Measurements from ENCODE around the gene SLC25A23.
A peak's percentile ranks its signal among the peaks of the same experiment; 100 is the strongest.

SLC25A23 gene

GRCh38 chr19:6417713-6418561 is 41.7 kb downstream of the SLC25A23 start:
- in situ Hi-C loops (cut with MboI; ENCODE audit: low pct_unique_long_range_greater_than_20kb, low sequenced_read_pairs, unreplicated experiment), result no loop called here
- no peak for DNase-seq (ENCODE audit: low spot score)
- TF ChIP-seq CTCF (IDR thresholded peaks at IDR 0.05; ENCODE audit: extremely low read depth, insufficient read depth, missing control alignments), result peak; percentile 24

GRCh38 chr19:6416658-6417405 is 42.8 kb downstream of the SLC25A23 start:
- peak; percentile 13 for DNase-seq (ENCODE audit: low spot score)
- in situ Hi-C loops (cut with MboI; ENCODE audit: low pct_unique_long_range_greater_than_20kb, low sequenced_read_pairs, unreplicated experiment), result no loop called here
- no peak for TF ChIP-seq CTCF (IDR thresholded peaks at IDR 0.05; ENCODE audit: extremely low read depth, insufficient read depth, missing control alignments)

- in situ Hi-C loops (cut with MboI; ENCODE audit: low pct_unique_long_range_greater_than_20kb, low sequenced_read_pairs, unreplicated experiment), result no loop called here
- DNase-seq (ENCODE audit: low spot score), result peak; percentile 26
- no peak for TF ChIP-seq CTCF (IDR thresholded peaks at IDR 0.05; ENCODE audit: extremely low read depth, insufficient read depth, missing control alignments)
Measured at GRCh38 chr19:6415591-6416190, 43.9 kb downstream of the SLC25A23 start.

GRCh38 chr19:6414793-6415590 is 44.6 kb downstream of the SLC25A23 start:
- no peak for TF ChIP-seq CTCF (IDR thresholded peaks at IDR 0.05; ENCODE audit: extremely low read depth, insufficient read depth, missing control alignments)
- in situ Hi-C loops (cut with MboI; ENCODE audit: low pct_unique_long_range_greater_than_20kb, low sequenced_read_pairs, unreplicated experiment), result no loop called here
- DNase-seq (ENCODE audit: low spot score), result peak; percentile 34

GRCh38 chr19:6413721-6414643 is 45.6 kb downstream of the SLC25A23 start:
- TF ChIP-seq CTCF (IDR thresholded peaks at IDR 0.05; ENCODE audit: extremely low read depth, insufficient read depth, missing control alignments), result no peak
- in situ Hi-C loops (cut with MboI; ENCODE audit: low pct_unique_long_range_greater_than_20kb, low sequenced_read_pairs, unreplicated experiment), result no loop called here
- DNase-seq (ENCODE audit: low spot score), result peak; percentile 14
